ENCODE measurements around the gene BRPF1. TPM values are rescaled to one million over a fixed set of nuclear protein-coding genes. Genes with fewer than 3 reads are reported as not detected.
A peak's percentile ranks its signal among the peaks of the same experiment; 100 is the strongest.

BRPF1 gene
- total and polyA plus RNA-seq, 2 donors (not counting 1 experiment from before 2014, with no cell fraction given): 24.4 to 36.5 TPM

DNA sequence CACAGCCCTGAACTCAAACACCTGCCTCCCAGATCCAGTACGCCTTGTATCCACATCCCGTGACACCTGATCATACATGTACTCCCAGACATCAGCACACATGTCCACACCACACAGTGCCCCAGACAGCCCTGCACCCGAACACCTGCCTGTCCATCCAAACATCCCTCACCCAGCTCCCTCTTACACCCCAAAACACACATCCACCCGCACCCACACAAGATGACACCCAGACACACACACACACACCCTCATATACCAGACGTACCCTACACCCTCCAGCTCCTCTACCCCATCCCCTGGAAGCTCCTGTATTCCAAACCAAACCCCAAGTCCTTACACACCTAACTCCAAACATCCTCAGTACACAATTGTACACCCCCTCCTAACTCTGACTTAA lies 37.5 kb downstream of the BRPF1 start:
- Histone ChIP-seq H3K4me1 (ENCODE audit: control insufficient read depth in 2 of 2, insufficient read depth in 2 of 2, low read length in 2 of 2) (peaks cover 17 to 18% of the 10 kb centered on the region in 2 donors), H4K20me1 (ENCODE audit: control insufficient read depth, insufficient read depth, low read length, poor library complexity, severe bottlenecking) (no peaks in the 10 kb centered on the region), H3K27ac (ENCODE audit: low read length in 2 of 2) (no peak overlapping the region), H3K79me2 (ENCODE audit: control insufficient read depth, insufficient read depth, low read length) (no peaks in the 10 kb centered on the region), H3K4me3 (ENCODE audit: control extremely low read depth in 1 of 5, extremely low read depth in 1 of 5, insufficient read depth in 1 of 5, low read depth in 2 of 5, low read length in 4 of 5) (no peak overlapping the region), H3K27me3 (replicated peaks in 1 of 4; ENCODE audit: control extremely low read depth in 1 of 4, control insufficient read depth in 3 of 4, insufficient read depth in 4 of 4, low read length in 3 of 4) (peaks cover 0 to 12% (median 2%) of the 10 kb centered on the region in 4 experiments), H3K9me3 (ENCODE audit: control extremely low read depth in 1 of 3, control insufficient read depth in 2 of 3, insufficient read depth in 1 of 3, low read length in 2 of 3) (no peaks in the 10 kb centered on the region), H3K4me2 (replicated peaks; ENCODE audit: low read depth, low read length, poor library complexity, severe bottlenecking) (peak overlapping the region; percentile 91), H3K36me3 (replicated peaks in 1 of 2; ENCODE audit: control extremely low read depth in 1 of 2, control insufficient read depth in 1 of 2, extremely low read depth in 1 of 2, insufficient read depth in 2 of 2, low read length in 1 of 2) (peaks cover 0 to 2% of the 10 kb centered on the region in 2 experiments), H2AFZ (ENCODE audit: insufficient read depth, low read depth, low read length, poor library complexity, severe bottlenecking) (peak overlapping the region; percentile 69), H3K9ac (ENCODE audit: low read length) (peak overlapping the region; percentile 65)
- Mint-ChIP-seq H3K27me3 (peaks cover 5% of the 10 kb centered on the region), H3K27ac (no peak overlapping the region), H3K9me3 (ENCODE audit: insufficient read depth) (no peaks in the 10 kb centered on the region), H3K4me3 (peak overlapping the region; percentile 38), H3K4me1 (peaks cover 21% of the 10 kb centered on the region)
- ChIA-PET CTCF (interaction anchor here (1.1 kb wide), 1 partner anchor 13 kb away, joined by 3 read pairs; no protein-coding TSS in a partner anchor), POLR2A (interaction anchor here (1.7 kb wide), 1 partner anchor 18 kb away, joined by 7 read pairs; no protein-coding TSS in a partner anchor)
- 88% methylated on average over 5 of the region's 5 CpGs for WGBS (ENCODE audit: insufficient coverage)
- intact Hi-C loops (cut with micrococcal nuclease): loop anchor here (1.0 kb wide), 1 partner anchor 40 kb away; no protein-coding TSS in a partner anchor
- no peak for TF ChIP-seq EZH2 (IDR thresholded peaks at IDR 0.05; ENCODE audit: borderline replicate concordance, insufficient read depth, low read depth, low read length, poor library complexity, severe bottlenecking)
- TF ChIP-seq, protein P1, sequence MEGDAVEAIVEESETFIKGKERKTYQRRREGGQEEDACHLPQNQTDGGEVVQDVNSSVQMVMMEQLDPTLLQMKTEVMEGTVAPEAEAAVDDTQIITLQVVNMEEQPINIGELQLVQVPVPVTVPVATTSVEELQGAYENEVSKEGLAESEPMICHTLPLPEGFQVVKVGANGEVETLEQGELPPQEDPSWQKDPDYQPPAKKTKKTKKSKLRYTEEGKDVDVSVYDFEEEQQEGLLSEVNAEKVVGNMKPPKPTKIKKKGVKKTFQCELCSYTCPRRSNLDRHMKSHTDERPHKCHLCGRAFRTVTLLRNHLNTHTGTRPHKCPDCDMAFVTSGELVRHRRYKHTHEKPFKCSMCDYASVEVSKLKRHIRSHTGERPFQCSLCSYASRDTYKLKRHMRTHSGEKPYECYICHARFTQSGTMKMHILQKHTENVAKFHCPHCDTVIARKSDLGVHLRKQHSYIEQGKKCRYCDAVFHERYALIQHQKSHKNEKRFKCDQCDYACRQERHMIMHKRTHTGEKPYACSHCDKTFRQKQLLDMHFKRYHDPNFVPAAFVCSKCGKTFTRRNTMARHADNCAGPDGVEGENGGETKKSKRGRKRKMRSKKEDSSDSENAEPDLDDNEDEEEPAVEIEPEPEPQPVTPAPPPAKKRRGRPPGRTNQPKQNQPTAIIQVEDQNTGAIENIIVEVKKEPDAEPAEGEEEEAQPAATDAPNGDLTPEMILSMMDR (IDR thresholded peaks at IDR 0.05): no peak
- no peak for DNase-seq
- no peak for ATAC-seq (ENCODE audit: low read depth)
